Medulla oblongata (tissue), 1 donor: Measurements from ENCODE around the gene KRT12.

Experiments used
- DNase-seq: peaks from one replicate; pipeline ENCODE4 v3.0.0-alpha.2; 2015; ENCODE audit errors: extremely low spot score

Gene KRT12

DNA sequence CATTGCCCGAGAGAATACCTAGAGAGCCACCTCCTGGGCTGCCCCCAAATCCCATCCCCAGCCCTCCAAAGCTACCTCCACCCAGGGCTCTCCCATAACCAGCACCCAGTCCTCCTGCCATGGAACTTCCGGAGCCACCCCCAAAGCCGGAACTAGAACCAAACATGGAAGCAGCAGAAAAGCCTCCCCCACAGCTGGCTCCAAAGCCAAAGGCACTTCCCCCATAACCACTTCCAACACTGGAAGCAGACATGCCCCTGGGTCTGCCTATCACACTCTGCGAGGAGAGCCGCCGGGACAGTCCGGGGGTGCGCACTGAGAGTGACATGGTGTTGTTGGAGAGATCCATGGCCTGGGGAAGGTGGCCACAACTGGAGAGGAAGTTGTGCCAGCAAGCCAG, at the start of gene KRT12:
Gene KRT12 (minus strand): TSS at position 386 of the 400 bp plus-strand sequence. CDS start 37 bp downstream, at position 349.
- no peak for DNase-seq

DNA sequence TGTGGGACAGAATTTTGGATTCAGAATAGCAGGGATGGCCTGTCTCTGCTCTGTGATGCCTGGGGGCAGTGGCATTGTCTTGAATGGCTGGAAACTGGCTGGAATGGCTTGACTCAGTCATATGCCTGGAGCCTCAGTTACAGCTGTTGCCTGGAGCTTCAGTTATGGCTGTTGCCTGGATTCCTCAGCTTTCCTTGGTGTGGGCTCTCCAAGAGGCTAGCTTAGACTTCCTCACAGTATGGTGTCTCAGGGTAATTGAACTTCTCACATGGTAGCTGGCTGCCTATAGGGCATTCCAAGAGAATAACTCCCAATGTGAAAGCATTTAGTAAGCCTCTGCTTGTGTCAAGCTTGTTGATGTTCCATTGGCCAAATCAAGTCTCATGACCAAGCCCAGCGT, 49.3 kb upstream of the KRT12 start:
- no peak for DNase-seq

DNA sequence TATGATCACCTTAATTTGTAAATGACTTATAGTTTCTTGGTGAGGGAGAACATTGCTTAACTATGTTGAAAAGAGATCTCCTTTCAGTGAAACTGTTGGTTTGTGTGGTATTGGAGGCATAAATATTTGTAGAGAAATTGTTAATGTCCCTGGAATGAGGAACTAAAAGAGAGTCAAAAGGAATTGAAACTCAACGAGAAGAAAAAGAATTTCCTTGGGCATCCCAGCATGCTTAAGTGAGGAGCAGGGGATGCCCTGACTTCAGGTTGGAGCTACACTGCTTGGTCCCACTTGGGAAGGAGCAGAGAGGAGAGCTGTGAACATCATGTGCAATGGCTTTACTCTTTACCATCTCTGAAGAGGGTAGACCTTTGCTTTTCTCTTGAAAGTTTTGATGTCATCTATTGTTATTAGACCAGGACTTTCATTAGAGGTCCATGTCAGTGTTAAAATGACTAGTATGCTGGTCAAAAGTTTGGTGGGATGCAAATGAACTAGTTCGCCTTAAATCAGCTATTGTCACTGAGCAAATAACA, 48.8 kb upstream of the KRT12 start:
- DNase-seq = peak; percentile 5

DNA sequence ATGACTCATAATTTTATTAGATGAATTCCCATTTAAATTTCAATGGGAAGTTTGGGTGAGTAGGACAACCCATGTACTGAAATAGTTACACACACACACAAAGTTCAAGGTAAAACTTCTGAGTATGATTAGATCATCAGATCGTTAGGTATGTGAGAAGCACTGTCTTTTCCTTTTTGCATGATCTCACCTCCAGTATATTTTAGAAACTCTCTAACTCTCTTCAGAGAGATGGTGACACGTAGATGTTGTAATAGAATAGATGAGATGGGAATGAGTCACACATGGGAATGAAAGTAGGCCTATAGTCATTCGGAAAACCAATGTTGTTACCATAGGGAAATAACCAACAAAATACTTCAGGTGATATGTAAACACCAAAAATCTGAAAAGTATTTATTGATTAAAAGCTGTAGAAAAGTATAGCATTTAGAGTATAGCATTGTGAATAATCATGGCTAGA, 48.2 kb upstream of the KRT12 start:
- no peak for DNase-seq

DNA sequence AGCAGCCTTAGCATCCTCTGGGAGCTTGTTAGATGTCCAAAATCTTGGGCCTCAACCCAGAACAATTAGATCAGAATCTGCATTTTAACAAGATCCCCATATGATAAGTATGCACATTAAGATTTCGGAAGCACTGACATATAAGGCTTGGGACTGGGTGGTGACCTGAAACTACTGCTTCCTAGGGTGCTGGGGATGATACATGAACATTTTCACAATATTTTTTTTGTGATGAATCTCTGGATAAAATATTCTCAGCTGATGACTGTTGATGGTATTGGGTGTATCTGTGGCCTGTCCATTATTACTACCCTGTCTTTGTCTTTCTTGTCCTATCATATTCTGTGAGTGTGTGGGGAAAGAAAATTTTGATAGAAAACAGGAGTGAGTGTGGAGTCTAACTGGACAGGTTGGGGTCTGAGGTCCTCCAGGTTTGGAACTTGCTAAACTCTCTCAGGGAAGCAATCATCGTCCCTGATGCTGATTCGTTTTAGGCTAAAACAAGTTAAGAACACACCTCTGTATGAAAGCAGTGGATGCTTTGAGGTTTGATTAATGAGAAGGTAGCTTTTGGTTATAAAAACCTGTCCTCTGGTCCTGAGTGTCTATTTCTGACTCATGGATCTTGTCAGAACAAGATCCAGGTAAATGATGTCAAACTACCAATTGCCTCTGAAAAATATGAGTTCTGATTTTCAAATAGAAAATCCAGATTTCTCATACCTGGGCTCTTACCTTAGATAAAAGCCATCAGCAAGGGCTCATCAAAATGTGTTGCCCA, 47.2 kb upstream of the KRT12 start:
- DNase-seq = no peak

DNA sequence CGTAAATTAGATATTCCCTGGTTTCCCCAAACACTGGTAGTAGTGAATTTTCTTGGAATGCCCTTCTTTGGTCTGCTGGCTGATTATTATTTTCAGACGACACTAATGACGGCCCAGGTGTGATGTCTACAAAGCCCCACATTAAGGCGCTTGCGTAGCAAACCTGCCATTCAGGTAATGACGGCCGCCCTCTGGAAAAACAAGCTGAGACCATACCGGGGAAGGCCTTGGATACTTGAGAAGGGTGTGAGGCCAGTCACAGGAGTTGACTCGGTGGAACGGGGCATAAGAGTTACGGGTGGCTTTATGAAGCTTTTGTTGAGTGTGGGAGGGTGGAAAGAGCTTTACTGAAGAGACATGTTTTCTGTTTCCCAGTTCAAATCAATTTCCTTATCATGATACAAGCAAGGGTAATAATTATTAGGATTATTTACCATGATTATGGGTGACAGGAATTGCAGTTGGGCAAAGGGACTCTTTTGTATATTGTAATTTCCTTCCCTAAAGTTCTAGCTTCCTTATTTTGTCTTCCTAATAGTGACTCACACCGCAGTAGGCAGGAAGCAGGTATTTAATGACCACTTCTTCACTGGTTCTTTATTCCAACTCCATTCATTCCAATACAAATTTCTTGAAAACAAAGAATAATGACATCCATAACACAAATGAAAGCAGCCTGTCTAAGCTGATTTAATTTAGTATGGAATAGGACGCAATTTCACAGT, 45.6 kb upstream of the KRT12 start:
- no peak for DNase-seq

DNA sequence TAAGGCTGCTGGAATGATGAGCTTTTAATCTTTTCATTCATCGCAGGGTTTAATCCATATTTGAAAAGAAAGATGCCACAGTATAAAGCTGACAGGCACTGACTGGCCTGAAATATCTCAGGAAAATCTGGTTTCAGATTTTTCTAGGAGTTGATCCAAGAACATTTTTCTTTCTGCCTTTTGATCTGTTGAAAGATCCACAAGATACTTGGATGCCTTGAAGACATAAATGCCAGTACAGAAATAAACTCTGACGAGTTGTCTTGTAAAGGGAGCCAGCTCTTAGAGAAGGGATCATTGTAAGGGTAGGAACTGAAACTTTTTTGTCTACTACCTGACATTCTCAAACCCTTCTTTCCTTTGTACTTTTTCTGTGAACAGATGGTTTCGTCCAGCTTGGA, 43.4 kb upstream of the KRT12 start:
- DNase-seq = peak; percentile 4

- no peak for DNase-seq
Observed at GRCh38 chr17:40909755-40910154, 42.7 kb upstream of the KRT12 start.

DNA sequence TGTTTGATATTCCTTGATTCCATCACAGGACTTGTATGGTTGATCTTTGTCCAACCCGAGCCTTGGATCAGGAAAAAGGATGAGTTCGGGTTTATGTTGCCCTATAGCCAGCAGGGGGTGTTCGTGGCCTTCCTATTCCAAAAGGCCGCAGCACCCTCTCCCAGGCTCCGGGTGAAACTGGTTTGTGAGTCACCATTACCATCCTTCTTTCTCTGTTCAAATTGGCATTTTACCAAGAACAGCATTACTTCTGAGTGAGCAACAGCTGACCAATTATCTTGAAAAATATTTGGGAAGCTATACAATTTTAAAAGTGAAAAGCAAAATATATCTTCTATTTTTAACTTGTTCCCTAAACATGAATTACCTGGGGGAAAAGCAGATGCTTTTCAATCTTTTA, 42.3 kb upstream of the KRT12 start:
- peak; percentile 89 for DNase-seq

- DNase-seq = no peak
Observed at GRCh38 chr17:40906613-40907012, 39.6 kb upstream of the KRT12 start.

DNA sequence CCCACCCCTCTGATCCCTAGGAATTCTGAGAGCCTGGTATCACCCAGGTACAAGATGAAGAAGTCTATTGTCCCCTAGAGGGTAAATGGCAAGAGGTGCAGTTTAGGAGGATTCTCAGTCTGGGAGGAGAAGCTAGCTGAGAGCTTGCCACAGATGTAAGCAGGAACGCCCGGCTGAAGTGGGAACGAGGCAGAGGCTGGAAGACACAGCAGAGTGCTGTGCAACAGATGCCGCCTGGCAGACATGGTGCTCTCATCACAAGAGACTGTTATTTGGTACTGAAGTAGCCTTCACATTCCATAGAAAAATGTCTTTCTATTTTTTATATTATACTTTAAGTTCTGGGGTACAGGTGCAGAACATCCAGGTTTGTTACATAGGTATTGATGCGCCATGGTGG, 38.3 kb upstream of the KRT12 start:
- no peak for DNase-seq

GRCh38 chr17:40903129-40903847, 36.3 kb upstream of the KRT12 start:
- DNase-seq = peak; percentile 13

DNA sequence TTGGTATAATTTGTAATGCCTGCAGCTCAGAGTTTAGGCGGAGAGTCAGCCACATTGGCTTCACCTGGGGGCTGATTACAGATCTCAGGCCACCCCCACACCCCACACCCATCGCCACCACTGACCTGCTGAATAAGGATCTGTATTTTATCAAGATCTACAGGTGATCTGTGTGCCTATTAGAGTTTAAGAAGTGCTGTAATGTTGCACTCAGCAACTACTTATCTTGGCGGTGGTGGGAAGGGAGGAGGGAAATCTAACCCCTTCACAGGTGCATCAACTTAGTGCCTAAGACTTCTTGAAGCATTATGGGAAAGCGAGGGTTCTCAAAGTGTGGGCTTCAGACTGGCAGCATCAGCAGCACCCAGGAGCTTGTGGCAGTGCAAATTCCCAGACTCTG, 35.5 kb upstream of the KRT12 start:
- no peak for DNase-seq

DNA sequence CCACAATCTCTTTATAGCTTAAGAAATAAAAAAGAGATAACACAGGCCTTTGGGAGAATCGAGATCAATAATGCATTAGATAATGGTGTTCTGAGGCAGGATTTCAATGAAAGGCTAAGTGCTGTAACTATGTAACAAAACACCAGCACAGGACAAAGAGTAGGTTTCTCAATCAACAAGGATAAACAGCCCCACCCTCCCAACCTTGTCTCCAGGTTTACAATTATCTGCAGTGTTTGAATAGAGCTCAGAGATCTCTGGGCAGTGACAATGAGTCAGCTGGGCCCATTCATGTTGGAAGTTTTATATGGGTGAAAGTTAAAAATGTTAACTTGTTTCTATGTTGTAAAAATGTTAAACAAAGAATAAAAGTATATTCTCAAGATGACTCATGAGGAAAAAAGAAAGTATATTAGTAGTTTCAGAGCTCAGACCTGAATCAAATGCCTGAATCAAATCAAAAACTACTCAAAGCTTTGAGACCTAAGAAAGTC, 35.0 kb upstream of the KRT12 start:
- no peak for DNase-seq

DNA sequence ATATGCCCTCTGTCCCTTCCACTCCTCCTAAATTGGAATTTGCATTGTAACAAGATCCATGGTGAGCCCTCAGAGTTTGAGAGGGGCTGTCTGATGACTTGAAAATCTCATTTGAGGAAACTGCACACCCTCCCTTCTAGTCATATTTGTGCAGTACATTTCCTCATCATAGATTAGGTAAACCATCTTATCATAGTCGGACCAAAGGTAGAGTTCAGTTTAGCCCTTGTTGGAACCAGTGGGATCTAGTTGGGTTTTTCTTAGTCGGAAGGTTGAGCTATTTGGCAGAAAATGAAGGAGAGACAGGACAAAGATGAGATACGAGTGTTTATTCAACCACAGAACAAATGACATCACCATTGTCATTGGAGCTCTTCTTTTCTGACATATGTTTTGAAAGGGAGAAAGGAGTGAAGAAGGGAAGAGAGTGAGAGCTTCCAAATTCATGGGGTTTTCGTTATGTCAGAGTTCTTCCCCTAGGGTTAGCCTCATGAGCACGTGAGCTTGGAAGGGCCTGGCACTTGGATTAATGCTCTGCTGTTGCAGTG, 33.9 kb upstream of the KRT12 start:
- DNase-seq = no peak

GRCh38 chr17:40896916-40897455, 30.0 kb upstream of the KRT12 start:
- DNase-seq = no peak

- DNase-seq = no peak
Observed at GRCh38 chr17:40895106-40895730, 28.2 kb upstream of the KRT12 start.

DNA sequence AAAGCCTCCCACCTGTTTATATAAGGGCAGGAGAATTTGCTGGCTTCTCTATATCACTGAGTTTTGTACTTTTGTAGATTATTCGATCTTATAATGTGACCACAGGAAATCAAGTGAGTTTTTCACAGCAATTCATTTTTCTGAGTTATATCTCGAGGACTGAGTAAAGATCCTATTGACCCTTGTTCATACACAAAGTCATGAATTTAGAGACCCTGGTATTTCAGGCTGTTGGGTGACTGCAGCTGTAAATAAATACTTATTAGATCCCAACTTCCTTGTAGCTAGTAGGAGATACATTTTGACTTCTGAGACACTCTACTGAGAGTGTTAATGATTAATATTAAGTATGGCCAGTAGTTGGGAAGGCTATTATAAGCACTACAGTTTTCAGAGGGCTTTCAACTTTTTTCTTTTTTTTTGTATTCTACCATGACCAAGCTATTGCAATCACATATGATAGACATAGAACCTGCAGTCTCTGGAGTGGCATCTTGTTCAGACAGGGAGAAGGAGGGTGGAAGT, 21.2 kb upstream of the KRT12 start:
- no peak for DNase-seq

DNA sequence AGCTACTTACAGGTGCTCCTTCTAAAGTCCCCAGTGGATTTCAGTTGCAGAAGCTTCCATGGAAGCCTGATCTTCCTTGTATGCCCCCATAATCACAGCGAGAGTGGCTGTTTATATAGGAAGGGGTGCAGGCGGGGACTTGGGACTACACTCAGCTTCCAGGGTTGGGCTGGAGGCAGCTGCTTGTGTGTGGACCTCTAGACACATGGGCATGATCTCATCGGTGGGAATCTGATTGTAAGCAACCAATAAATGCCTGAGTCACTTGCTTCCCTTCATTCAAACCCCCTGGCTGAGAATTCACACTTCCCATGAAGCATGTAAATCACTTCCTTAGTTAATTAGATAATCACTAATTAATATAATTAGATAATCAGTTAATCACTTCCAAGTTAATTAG, 19.1 kb upstream of the KRT12 start:
- no peak for DNase-seq

- DNase-seq = no peak
Observed at GRCh38 chr17:40884708-40885512, 17.9 kb upstream of the KRT12 start, which contains the start of gene KRT20. Gene KRT20 (minus strand): TSS chr17:40885242. CDS start chr17:40885185, 57 bp downstream.
